ENCODE data around the gene FGF8.
A peak's percentile ranks its signal among the peaks of the same experiment; 100 is the strongest.
"Not testable (repeated sequence)": the region's sequence is repeated elsewhere in the genome, so short reads cannot be mapped to it uniquely, and the experiment has no call there.

FGF8 gene, protein sequence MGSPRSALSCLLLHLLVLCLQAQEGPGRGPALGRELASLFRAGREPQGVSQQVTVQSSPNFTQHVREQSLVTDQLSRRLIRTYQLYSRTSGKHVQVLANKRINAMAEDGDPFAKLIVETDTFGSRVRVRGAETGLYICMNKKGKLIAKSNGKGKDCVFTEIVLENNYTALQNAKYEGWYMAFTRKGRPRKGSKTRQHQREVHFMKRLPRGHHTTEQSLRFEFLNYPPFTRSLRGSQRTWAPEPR

DNA sequence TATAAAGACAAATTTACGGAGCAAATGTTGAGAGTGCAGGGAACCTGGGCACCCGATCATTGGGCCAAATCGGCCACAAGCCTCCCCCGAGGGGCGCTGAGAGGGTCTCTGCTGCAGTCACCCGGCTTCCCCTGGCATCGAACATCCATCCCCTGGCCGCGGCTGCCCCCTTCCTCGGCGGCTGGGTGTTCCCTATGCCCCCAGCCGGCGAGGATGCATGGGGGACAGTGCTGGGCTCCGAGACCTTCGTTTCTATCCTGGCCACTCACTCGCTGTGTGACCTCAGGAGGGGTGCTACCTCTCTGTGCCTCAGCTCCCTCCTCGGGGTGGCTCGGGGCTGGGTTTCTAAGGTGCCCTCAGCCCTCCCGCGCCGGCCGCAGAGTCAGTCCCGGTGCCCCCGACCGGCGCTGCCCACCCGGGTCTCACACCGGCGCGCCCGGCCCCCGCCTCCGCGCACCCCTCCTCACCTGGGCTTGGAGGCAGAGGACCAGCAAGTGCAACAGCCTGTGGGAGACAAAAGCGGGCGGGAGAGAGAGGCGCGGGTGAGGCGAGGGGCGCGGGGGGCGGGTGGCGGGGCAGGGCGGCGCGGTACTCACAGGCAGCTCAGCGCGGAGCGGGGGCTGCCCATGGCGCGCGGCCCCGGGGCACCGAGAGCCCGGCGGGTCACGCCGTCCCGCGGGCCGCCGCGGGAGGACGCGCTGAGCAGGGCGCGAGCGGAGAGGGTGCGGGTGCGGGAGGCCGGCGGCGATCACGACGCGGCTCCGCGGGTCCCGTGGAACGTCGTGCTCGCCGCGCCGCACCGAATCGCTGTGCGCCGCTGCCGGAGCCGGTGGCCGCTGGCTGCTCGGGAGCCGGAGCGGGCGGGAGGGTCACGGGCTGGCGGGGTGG is at the start of gene FGF8:
FGF8 (minus strand) TSS at position 842 of the 888 bp plus-strand sequence; CDS start at position 628, 214 bp downstream.
- DNase-seq (ENCODE audit: low read depth in 2 of 3, low spot score in 2 of 3) = no peak

DNA sequence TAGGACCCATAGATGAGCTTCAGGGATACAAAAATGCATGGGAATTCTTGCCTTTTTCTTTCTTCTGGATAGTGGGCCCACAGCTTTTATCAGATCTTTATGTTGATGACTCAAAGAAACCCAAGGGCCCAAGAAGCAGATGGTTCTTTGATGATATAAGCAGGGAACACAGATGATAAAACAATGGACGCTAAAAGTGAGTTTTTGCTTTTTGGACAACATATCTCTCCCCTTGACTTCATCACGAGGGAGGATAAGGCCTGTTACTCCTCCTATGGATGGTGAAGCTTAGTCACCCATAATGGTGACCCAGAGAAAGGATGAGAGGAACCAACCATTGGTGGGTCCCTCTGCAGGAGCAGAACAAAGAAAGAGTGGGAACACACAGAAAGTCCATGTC is 48.8 kb upstream of the FGF8 start:
- no peak for DNase-seq (ENCODE audit: low read depth in 2 of 3, low spot score in 2 of 3)

DNA sequence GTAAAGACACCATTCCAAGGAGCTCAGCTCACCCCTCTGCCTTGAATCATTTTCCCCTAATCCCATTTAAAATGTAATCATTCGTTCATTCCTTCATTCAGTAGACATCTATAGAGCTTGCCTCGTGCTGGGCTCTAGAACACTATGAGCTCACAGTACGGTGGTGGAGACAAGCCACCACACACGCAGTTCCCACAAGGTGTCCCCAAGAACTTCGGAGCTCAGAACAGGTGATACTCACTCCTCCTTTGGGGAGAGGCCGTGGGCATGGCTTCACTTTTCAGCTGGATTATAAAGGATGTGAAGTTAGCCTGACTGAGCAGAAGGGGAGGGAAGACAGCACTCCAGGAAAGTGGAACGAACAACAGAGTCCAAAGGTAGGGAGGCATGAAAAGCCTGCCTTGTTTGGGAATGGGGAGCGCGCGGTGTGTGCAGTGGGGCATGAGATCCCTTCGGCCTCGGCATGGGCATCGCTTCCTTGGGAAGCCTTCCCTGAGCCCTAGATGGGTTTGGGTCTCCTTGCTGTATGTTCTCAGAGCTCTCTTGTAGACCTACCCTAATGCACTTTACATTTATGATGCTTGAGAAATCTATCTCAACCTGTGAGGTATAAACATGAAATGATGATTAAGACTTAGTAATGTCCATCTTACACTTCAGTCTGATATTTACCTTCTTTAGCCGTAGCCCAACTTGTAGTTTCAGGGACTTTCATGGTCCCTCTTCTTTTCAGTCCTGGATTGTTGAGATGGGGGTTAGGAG is 43.1 kb upstream of the FGF8 start:
- DNase-seq (ENCODE audit: low read depth in 2 of 3, low spot score in 2 of 3) = no peak

DNA sequence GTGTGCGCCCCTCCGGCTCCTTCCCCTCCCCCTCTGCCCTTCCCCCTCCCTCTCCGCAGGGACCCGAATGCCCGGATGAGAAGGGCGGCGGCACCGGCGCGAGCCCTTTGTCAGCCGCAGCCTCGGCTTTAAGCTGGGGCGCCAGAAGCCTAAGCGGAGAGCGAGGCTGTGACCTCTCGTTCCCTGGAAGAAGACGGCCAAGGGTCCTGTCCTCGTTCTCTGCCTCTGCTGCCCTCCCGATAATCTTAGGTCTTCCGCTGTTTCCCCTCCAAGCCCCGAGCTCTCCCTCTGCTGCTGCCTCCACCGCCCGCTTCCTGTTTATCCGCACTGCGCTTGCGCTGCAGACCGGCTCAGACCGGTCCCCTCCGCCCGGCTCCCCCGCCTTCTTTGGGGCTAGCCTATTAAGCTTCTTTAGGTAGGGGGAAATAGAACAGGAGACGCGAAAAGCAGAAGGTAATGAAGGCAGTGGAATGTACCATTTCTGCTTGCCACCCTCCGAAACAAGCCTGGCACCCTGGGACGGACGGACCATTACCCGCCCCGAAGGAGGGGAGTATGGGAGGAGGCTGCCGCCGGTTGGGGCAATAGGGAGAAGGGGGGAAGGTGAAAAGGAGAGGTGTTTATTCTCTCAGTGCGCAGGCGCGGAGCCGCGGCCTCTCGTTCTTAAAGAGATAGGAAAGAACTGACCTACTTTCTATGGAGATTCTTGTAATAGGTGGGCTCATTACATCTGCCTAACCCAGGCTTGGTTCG is 42.4 kb upstream of the FGF8 start, which contains the start of gene OGA:
OGA (minus strand) TSS at position 326 of the 753 bp plus-strand sequence. CDS start 422 bp downstream, outside the sequence.
- peak; percentile 77 to 92 (median 88) for DNase-seq (ENCODE audit: low read depth in 2 of 3, low spot score in 2 of 3)

DNA sequence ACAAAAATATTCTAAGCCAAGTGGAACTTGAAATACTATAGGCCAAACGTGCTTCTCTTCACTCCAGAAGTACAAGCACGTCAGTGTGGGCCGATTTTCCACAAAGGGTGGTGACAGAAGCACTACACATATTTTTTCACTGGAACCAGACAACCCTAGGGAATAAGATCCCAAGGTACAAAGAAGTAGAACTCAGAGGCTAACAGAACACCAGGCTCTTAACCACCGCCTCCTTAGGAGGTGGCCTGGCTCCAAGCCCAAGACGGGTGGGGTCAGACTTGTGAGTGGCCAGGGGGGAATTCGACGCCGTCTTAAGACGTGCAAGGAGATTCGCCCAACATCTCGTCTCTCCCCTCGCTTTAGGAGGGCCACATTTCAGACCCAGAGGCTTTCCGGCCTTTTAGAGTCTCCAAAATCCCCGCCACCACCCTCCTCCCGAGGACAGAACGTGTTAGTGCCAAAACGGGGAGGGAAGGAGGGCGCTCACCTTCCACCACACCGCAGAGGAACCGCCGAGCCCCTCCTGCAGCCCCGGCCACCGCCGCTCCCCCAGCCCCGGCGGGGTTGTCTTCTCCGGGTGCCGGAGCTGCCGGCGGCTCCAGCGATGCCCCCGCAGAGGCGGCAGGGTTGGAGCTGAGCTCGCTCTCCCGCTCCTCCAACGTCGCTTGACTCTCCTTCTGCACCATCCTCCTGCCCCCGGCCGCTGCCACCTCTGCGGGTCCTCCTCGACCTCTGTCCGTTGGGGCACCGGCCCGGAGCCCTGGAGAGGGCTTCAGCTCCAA is 41.6 kb upstream of the FGF8 start:
- peak in 1 of 3 experiments; percentile 20 for DNase-seq (ENCODE audit: low read depth in 2 of 3, low spot score in 2 of 3)

DNA sequence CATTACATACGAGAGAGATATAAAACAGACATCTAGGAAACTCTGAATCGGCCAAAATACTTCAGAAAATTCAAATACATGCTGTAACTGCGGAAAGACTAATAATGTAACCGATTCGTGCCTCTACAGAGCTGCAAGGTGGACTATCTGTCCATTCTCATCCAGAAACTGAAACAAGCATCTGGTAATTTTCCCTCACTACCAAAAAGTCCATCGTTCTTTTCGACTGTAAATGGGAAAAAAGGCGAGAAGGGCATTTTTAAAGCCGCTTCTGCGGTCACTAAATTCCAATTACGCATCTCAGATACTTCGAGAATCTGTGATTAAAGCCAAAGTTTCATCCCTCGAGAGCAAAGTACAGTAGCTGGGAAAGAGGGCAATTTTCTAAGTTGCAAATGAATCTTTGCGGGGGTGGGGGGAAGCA is 41.0 kb upstream of the FGF8 start:
- no peak for DNase-seq (ENCODE audit: low read depth in 2 of 3, low spot score in 2 of 3)

DNA sequence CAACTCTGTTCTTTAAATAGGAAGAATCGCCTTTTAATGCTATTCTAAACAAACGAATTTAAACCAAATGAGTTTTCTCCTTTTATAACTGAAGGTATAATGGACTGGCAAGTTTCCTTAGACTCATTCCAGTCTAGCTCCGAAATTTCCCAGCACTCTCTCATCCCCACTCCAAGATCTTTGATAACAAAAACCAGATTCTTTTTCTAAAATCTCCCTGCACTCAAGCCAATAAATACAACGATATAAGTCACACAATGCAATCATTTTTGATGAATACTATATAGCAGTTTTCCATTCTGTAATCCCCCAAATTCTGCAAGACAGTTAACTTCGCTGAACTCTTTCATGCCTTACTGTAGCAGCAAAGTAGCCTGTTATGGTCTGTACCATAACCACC is 40.5 kb upstream of the FGF8 start:
- DNase-seq (ENCODE audit: low read depth in 2 of 3, low spot score in 2 of 3) = no peak

DNA sequence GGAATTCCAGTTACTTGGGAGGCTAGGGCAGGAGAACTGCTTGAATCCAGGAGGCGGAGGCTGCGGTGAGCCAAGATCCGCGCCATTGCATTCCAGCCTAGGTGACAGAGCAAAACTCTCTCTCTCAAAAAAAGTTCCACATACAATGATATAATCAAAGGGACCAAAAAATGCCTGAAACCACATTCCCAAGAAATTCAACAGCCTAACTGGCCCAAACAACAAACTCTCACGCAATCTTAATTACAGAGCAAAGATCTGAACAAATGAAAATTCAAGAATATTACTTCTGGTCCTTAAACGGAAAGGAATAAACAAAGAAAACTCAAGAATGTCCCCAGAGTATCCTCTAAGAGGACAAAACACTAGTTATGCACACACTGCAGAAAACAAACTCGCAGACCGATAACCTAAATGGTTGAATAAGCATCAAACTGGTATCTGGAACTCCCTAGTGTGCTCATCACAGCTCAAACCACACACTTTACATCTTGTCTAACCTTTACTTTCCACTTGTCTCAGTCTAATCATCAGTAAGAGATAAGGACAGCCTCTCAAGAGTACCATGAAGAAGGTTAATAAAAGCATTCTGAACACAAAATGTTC is 38.7 kb upstream of the FGF8 start:
- no peak for DNase-seq (ENCODE audit: low read depth in 2 of 3, low spot score in 2 of 3)

DNA sequence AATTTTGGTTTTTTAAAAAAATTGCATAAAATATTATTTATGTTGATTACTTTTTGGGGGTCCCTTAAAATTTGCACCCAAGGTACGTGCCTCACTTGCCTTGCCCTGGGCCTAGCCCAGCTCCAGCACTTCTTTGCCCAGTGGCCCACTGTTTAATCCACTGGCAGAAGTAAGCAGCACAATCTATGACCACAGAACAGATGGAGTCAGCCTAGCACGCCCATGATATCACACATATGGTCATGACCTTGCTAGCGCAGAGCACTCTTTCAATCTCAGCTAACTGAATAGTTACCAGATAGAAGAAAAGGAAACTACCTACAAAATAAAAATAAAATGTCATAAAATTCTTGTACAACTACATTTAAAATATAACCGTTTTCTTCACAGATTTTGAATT is 36.7 kb upstream of the FGF8 start:
- DNase-seq (ENCODE audit: low read depth in 2 of 3, low spot score in 2 of 3) = no peak

DNA sequence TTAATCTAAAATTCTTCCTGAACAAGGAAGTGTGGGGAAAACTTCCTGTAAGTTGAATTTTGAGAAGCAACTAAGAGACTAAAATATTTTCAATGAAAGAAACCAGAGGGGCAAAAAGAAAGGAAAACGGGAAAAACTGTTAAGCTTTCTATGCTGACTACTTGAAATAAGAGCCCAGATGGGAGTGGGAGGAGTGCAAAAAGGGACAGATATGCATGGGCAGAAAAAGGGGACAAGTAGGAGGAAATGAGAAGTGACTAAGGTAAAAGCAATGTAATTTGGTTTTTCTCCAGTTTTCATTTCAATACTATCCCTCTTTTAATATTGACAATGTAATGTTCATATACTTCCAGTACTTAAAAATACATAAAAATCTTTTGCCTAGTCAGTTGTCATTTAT is 31.2 kb upstream of the FGF8 start:
- no peak for DNase-seq (ENCODE audit: low read depth in 2 of 3, low spot score in 2 of 3)

DNA sequence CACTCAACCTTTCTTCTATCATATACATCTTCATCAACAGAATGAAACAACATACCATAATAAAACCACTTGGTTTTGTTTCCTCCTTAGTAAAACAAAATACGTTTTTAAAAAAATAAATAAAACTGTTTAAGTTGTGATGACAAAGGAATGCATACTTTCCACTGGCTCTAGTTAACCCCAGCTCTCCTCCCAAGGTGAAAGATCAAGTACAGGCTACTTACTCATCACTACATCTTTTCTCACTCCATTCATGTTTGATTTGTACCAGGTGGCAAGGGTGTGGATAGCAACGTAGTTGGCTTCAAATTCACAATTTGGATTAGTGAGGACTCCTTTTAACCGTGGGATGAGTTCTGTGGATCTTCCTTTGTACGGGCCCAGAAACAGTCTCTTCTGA is 27.6 kb upstream of the FGF8 start:
- no peak for DNase-seq (ENCODE audit: low read depth in 2 of 3, low spot score in 2 of 3)

DNA sequence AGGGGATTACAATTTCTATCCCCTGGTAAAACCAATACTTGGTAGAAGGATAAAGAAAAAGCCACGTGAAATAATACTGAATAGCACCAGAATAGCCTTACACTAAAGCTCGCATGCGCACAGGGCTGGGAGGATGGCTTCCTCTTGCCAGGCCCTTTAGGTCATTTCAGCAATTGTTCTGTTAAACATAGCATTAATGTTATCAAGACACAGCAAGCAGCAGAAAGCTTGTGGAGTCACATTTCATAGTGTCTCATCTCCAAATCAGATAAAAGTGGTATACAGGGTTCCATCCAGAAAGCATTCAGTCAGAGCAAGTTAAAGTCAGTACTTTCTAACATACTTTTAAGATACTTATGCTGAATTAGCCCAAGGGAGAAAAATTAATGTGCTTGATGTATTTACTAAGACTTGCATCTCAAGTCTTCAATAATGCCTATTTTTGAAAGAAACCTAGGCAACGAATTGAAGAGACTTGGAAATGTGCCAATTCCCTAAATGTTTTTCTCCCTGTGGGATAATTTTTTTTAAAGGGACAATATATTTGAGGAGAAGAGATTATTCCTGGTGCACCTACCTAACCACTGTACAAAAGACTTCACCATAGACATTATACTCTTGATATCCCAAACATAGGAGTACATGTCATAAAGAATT is 21.6 kb upstream of the FGF8 start:
- no peak for DNase-seq (ENCODE audit: low read depth in 2 of 3, low spot score in 2 of 3)

DNA sequence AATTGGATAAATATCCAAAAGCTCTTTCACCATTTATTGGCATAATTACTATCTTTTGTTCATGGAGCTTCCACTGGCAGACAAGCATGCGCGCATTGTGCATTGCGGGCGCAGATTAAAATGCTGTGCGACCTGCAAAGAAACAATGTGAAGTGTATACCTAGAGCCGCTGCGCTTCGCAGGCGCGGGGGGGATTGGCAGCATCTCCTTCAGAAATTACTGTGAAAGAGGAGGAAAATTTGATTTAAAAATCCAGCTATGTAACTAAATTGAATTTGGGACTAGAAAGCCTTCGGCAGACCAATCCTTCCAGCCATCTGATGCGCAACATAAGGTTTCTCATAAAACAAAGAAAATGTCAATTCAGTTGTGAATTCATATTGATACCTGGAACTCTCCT is 17.6 kb upstream of the FGF8 start:
- DNase-seq (ENCODE audit: low read depth in 2 of 3, low spot score in 2 of 3) = no peak

DNA sequence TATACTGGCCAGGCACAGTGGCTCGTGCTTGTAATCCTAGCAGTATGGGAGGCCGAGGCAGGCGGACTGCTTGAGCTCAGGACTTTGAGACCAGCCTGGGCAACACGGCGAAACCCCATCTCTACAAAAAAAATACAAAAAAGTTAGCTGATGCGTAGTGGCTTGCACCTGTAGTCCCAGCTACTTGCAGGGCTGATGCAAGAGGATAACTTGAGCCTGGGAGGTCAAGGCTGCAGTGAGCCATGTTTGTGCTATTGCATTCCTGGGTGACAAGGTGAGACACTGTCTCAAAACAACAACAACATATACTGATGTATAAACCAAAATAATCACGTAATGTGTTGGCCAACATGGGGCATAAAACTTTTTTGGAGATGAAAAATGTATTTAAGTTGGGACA is 13.8 kb upstream of the FGF8 start:
- no peak for DNase-seq (ENCODE audit: low read depth in 2 of 3, low spot score in 2 of 3)

DNA sequence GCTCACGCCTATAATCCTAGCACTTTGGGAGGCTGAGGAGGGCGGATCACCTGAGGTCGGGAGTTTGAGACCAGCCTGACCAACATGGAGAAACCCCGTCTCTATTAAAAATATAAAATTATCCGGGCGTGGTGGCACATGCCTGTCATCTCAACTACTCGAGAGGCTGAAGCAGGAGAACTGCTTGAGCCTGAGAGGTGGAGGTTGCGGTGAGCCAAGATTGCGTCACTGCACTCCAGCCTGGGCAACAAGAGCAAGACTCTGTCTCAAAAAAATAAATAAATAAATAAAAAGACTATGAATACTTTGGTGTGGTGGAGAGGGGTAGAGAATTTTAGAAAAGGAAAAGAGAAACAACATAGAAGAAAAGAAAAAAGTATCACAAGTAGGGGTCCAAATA is 13.3 kb upstream of the FGF8 start:
- DNase-seq (ENCODE audit: low read depth in 2 of 3, low spot score in 2 of 3) = not testable (repeated sequence)

DNA sequence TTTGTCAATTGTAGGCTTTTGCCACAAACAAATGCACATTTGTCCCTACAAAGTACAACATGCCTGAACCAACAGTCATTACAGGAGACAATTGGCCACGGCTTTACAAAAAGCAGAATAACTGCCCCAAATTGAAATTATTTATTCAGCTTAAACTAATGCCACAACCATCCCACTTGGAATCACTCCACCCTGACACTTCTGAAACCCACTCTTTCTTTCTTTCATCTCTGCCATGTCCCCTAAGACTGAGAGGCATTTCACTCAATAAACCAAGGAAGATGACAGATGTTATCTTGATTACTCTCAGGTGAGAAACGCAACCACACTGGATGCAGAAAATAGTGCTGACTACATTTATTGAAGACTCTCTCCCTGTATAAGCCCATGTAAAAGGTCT is 9.9 kb upstream of the FGF8 start:
- no peak for DNase-seq (ENCODE audit: low read depth in 2 of 3, low spot score in 2 of 3)

DNA sequence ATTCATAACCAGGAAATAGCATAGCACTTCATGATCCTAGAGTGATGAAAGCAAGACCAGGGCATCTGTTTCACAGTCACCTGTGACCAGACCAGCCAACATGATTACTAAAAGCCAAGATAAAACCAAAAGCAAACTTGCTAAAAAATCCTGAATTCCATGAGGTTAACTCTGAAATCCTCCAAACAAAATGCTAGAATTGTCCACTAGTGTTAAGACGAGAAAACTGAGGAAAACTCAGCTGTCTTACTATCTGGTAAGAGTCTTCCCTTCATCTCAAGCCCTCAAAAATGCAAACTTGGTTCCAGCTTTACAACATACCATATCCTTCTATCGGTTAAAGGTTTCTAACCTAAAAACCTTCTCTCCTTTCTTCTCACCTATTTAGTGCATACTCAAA is 8.6 kb upstream of the FGF8 start:
- no peak for DNase-seq (ENCODE audit: low read depth in 2 of 3, low spot score in 2 of 3)

DNA sequence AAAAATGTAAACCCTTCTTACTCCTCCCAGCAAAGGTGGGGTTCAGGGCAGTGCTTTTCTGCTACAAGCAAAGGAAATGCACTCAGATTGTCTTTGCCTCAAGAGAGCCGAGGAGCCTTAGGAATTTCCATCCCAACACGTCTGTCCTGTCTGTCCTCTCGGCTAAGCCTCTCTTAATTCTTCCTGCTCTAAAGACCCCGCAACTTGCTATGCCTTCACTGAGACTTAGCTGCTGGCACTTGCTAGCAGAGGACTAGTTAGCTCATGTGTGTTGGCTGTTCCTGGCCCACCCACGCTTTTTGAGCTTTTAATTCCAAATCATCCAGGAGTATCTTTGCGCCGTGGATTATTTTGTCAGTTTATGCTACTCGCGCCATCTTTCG is 7.8 kb upstream of the FGF8 start:
- DNase-seq (ENCODE audit: low read depth in 2 of 3, low spot score in 2 of 3) = no peak

All from activated CD8-positive, alpha-beta memory T cell treated with anti-CD3 and anti-CD28 coated beads for 48 hours (primary cell).